GM21515 (cell line): ENCODE results near the gene MISP.
"Not testable (repeated sequence)": the region's sequence is repeated elsewhere in the genome, so short reads cannot be mapped to it uniquely, and the experiment has no call there.

Experiments used
- ATAC-seq: cut with Tn5 transposase; IDR thresholded peaks from one replicate; pipeline ENCODE4 v1.9.1; 2021; ENCODE audit not compliant: unreplicated experiment

MISP gene

DNA sequence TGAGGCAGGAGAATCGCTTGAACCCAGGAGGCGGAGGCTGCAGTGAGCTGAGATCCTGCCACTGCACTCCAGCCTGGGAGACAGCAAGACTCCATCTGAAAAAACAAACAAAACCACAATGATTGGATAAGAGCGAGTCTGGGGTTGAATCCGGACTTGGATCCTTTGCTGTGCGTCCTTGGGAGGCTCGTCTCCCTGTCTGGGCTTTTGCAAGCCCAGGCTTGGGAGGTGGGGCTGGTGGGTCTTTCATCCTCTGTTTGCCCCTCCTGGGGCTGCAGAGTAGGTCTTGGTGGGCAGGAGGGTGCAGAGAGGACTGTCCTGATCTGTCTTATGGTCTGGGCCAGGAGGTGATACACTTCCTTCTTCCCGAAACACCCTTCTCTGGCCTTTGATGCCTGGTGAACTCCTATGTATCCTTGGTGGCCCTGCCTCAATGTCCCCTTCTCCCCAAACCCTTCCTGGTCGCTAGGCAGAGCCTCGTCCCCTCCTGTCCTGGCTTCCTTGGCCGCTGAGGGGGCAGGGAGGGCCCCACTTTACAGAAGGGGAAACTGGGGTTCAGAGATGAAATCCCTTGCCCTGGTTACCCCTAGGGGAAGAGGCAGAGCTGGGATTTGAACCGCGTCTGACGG, 25.3 kb upstream of the MISP start:
- ATAC-seq, result no peak

DNA sequence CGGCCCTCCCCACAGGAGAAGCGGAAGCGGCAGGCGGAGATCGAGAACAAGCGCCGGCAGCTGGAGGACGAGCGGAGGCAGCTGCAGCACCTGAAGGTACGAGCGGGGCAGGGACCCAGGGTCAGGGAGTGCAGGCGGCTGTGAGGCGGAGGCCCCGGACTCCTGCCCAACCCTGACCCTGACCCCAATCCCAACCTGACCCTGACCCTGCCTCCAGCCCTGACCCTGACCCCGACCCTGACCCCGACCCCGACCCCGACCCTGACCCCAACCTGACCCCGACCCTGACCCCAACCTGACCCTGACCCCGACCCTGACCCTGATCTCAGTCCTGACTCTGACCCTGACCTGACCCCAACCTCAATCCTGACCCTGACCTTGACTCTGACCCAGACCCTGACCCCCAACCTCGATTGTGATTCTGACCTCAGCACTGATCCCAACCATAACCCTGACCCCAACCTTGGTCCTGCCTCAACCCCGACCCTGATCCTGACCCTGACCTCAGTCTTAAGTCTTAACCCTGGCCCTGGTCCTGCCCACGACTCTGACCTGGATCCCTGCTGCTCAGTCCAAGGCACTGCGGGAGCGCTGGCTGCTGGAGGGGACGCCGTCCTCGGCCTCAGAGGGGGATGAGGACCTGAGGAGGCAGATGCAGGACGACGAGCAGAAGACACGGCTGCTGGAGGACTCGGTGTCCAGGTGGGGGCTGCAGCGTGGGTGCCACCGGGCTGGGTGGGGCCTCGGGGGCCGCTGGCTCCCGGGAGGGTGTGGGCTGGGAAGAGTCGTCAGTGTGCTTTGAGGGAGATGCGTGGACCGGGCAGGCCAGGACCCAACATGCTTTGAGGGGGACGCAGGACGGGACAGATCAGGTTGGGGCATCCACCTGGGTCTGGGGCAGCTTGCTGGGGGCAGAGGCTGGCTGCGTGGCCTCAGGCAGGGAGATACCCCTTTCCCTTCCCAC, 23.6 kb upstream of the MISP start:
- ATAC-seq, result no peak

DNA sequence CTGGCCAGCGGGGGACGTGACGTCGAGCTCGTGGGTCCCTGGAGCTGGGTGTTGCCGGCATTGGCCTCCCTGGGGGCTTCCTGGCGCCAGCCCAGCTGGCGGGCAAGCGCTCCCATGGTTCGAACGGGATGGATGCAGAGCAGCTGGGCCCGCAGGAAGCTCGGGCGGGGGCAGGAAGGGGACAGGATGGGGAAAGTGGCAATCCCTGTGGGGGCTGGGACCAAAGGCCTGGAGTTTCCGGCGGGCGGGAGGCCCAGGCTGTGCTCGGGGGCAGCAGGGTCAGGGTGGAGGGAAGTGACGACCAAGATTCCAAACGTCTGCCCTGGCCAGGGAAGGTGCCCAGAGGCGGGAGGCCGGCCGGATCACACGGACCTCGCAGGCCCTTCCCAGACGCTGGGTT, 22.9 kb upstream of the MISP start:
- no peak for ATAC-seq

DNA sequence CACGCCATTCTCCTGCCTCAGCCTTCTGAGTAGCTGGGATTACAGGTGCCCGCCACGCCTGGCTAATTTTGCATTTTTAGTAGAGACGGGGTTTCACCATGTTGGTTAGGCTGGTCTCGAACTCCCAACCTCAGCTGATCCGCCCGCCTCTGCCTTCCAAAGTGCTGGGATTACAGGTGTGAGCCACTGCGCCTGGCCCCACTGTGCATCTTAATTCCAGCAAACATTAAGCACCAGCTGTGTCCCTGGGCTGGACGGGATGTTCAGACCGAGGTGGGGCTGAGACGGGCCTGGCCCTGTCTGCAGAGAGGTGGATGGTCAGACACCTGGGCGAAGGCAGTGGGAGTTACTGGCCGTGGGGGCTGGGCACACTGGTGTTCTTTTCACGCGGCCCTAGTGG, 21.3 kb upstream of the MISP start:
- not testable (repeated sequence) for ATAC-seq

DNA sequence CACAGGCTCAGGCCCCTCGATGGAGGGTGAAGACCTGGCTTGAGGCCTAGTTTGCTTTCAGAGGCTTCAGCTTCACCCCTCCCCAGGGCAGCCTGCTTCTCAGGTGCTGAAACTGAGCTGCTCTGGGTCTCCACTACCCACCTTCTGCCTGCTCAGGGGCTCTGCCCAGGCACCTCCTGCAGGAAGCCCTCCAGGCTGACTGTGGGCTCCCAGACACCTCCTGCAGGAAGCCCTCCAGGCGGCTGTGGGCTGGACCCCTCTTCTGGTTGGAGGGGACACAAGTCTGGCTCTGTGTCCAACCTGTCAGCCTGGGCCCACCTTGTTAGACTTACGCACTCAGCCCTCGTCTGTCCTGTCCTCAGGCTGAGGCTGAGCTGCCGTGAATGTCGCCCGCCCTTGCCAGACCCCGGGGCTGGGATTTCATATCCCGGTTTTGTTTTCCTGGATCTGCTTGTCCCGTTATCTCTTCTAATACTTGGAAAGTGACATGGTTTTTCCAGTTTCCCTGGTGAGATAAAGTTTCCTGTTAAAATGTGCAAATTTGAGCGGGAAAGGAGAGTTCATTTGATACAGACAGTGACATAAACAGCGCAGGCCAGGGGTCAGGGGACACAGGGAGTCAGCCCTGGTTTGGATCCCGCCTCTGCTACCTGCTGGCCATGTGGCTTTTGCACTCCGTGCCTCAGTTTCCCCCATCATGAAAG, 20.8 kb upstream of the MISP start:
- no peak for ATAC-seq

DNA sequence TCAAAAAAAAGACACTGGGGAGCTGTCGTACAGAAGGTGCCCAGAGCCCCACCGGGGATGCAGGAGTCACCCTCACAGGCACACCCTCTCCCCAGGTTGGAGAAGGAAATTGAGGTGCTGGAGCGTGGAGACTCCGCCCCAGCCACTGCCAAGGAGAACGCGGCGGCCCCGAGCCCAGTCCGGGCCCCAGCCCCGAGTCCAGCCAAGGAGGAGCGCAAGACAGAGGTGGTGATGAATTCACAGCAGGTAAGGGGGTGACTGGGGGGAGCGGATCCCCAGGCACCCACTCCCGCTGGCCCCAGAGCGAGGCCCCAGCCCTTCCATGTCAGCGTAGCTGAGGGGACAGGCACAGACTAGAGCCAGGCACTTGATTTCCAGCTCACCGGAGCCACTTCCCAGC, 19.9 kb upstream of the MISP start:
- ATAC-seq, result no peak

DNA sequence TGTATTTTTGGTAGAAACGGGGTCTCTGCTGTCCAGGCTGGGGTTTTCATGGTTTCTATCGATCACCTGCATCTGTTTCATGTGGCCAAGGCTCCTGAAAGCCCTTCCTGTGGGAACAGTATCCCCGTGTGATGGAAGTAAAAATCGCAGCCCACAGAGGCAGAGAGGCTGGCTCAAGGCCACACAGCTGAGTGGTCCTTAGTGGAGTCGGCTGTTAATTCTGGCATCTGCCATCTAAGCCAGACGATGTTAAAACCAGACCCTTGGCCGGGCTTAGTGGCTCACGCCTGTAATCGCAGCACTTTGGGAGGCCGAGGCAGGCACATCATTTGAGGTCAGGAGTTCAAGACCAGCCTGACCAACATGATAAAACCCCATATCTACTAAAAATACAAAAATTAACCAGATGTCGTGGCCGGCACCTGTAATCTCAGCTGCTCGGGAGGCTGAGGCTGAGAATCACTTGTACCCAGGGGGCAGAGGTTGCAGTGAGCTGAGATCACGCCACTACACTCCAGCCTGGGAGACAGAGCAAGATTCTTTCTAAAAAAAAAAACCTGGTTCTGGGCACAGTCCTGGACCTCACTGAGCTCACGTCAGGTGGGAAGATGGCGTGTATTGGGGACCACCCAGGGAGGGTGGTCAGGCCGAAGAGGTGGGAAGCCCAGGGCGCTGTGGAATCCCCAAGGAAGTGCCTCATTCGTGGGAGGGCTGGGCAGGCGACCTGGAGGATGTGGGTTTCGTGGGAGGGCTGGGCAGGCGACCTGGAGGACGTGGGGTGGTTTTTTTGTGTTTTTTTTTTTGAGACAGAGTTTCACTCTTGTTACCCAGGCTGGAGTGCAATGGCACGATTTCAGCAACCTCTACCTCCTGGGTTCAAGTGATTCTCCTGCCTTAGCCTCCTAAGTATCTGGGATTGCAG, 18.5 kb upstream of the MISP start:
- no peak for ATAC-seq

DNA sequence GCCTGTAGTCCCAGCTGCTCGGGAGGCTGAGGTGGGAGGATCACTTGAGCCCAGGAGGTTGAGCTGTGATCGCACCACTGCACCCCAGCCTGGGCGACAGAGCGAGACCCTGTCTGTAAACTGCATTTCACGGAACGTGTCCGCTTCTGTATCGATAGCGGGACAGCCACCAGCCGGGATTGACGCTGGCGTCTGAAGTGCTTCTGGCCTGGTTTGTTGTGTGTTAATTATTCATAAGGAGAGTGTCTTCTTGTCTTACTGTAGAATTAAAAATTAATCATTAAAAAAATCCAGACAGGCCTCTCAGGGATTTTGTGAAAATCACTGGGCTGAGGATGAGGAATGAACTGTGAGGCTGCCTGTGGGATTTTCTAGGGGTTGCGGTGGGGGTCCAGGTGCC, 16.2 kb upstream of the MISP start:
- ATAC-seq, result no peak

DNA sequence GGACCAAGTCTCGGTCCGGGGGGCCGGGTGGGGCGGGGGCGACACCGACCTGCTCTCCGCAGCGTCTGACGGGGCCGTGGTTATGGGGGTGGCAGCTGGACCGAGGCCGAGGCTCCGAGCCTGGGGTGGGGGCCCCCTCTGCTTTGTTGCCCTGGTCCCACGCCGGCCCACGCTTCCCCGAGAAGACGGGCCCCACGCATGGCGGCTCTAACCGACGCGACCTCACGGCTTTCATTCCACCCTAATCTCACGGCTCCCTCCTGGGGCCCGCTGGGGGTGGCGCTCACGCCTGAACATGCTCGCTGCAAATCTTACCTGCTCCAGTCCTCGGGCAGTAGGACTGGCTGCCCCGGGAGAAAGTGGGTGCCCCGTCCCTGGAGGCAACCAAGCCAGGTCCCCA, 14.8 kb upstream of the MISP start:
- no peak for ATAC-seq

DNA sequence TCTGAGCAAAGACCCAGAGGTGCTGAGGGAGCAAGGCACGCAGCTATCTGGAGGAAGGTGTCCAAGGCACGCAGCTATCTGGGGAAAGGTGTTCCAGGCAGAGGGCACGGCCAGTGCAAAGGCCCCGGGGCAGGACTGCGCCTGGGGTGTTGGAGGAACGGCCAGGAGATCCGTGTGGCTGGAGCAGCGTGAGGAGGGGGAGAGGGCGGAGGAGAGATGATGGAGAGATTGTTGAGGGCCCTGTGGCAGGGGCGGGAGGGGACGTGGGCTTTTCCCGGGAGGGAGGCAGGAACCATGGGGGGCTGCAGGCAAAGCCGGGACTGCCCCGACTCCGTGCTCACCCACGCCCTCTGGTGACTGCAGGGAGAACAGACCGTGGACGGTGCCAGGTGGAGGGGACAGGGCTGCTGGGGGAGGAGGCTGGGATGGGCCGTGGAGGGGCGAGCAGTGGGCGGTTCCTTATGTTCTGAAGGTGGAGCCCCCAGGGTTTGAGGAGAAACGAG, 13.3 kb upstream of the MISP start:
- ATAC-seq, result no peak

DNA sequence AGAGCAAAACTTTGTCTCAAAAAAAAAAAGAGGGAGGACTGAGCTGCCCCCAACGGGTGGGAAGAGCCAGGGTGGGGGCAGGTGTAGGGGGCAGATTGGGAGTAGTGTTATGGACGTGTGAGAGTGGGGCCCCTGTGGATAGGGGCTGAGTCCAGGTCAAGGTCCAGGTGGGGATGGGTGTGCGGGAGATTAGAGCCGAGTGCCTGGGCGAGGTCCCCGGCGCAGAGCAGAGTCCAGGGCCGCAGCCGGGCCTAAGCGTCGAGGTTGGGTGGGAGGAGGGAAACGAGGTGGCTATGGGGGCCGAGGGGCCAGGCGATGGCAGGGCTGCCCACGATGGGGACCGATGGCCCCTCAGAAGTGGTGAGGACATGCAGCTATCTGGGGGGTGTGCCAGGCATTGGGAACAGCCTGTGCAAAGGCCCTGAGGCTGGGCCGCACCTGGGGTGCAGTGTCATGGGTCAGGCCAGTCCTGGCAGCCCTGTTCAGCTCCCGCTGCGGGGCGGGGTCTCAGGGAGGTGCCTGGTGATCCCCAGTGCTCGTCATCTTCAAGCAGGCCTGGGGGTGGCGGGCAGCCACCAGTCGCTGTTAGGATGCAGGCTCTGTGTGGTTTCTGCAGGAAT, 12.3 kb upstream of the MISP start:
- ATAC-seq, result no peak

DNA sequence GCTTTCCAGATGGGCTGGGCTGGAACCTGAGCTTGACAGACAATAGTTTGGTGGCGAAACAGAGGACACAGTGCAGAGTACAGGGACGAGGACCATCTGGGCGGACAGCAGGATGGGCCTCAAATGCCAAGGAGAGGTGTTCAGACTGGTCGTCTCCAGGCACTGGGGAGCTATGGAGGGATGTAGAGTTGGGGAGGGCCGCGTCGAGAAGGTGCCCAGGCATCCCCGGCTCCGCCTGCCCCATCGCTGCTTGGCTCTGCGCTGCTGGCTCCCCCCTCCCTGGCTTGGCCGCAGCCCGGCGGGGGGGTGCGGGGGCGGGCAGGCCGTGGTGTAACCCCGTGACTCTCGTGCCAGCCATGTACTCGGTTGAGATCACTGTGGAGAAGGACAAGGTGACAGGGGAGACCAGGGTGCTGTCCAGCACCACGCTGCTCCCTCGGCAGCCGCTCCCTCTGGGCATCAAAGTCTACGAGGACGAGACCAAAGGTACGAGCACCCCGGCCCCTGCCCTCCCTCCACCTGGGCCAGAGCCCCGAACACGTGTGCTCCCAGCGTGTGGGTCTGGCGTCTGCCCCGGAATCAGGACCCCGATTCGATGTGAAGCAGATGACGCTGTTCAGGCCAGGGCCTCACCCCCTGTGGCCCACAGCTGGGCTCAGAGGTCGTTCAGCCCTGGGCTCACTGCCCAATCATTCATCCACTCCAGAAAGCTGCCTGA, 10.8 kb upstream of the MISP start:
- no peak for ATAC-seq

DNA sequence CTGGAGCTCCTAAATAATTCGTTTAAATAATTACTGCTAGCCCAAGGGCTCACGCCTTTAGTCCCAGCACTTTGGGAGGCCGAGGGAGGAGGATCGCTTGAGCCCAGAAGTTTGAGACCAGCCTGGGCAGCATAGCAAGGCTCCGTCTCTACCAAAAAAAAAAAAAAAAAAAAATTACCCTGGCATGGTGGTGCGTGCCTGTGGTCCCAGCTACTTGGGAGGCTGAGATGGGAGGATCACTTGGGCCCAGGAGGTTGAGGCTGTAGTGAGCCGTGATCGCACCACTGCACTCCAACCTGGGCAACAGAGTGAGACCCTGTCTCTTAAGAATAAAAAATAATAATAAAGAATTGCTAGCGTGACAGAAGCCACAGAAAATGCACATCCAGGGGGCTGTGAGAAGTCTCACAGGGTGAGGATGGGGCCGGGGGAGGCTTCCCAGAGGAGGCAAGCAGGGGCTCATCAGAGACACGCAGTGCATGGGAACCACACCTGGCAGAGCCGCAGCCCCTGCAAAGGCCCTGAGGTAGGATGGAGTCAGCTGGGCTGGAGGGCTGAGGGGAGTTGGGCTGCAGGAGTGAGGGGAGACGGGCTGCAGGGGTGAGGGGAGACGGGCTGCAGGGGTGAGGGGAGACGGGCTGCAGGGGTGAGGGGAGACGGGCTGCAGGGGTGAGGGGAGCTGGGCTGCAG, 10.0 kb upstream of the MISP start:
- not testable (repeated sequence) for ATAC-seq

DNA sequence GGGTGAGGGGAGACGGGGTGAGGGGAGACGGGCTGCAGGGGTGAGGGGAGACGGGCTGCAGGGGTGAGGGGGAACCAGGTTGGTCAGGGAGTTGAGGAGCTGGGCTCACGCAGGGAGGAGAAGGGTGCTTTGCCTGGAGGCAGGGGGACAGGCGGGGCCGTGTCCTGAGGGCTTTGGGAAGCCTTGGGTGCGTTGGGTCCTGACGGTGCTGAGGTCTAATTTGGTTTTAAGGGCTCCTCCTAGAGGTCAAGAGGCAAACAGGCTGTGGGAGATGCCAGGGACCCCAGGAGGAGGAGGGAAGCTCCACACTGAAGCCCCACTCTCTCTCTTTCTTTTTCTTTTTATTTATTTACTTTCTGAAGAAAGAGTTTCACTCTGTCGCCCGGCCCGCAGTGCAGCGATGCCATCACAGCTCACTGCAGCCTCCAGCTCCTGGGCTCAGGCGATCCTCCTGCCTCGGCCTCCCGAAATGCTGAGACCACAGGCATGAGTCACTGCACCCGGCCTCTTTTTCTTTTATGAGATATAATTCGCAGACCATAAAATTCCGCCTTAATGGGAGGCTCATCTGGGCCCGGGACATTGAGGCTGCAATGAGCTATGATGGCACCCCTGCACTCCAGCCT, 9.3 kb upstream of the MISP start:
- no peak for ATAC-seq

DNA sequence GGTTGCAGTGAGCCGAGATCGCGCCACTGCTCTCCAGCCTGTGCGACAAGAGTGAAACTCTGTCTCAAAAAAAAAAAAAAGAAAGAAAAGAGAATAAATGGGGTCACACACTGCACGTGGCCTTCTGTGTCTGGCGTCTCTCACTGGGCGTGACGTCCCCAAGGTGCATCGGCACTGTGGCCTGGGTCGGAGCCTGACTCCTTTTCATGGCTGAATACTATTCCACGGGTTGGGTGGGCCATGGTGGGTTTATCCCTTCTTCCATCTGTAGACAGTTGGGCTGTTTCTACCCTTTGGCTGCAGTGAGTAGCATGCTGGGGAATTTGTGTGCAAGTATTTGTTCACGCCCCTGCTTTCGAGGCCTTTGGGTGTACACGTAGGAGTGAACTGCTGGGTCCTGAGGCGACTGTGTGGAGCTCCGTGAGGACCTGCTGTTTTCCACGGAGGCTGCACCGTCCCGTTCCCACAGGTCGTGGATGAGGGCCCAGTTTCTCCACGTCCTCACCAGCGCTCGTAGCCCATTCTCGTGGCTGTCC, 8.3 kb upstream of the MISP start:
- no peak for ATAC-seq

DNA sequence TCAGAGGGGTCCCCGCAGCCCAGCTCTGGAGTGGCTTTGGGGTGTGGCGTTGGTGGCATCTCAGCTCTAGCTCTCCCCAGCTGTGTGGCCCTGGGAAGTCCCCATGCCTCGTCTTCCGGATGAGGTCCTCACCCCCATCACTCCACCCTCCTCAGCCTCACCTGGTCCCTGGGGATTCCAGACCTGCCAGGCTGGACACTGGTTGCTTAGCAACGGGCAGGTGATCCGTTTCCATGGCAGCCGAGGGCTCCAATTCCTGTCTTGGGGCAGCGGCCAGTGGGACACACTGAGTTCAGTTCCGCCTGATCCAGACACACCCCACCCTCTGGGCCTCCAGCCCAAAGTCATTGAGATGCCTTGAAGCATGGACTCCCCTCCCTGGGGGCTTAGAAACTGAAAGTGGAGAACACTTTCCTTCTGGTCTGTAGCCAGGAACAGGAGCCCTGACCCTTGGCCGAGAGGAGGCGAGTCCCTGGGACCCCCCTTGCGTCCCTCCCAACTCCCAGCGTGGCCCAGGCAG, 7.7 kb upstream of the MISP start:
- no peak for ATAC-seq

DNA sequence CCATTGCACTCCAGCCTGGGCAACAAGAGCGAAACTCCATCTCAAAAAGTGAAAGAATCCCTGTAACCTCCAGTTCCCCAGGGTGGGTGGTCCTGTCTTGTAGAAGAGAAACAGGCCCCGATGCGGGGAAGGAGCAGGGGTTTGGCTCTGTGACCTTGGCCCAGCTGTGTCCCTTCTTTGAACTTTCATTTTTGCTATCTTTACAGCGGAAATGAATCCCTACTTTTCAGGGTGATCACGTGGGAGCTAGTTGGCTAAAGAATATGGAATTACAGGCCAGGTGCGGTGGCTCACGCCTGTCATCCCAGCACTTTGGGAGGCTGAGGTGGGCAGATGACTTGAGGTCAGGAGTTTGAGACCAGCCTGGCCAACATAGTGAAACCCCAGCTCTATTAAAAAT, 5.8 kb upstream of the MISP start:
- not testable (repeated sequence) for ATAC-seq

DNA sequence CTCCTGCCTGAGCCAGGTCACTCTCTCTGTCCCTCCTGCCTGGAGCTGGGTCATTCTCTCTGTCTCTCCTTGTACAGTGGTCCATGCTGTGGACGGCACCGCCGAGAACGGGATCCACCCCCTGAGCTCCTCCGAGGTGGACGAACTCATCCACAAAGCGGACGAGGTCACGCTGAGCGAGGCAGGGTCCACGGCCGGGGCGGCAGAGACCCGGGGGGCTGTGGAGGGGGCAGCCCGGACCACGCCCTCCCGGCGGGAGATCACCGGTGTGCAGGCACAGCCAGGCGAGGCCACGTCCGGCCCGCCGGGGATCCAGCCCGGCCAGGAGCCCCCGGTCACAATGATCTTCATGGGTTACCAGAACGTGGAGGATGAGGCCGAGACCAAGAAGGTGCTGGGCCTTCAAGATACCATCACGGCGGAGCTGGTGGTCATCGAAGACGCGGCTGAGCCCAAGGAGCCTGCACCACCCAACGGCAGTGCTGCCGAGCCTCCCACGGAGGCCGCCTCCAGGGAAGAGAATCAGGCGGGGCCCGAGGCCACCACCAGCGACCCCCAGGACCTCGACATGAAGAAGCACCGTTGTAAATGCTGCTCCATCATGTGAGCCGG, 4.6 kb upstream of the MISP start:
- no peak for ATAC-seq
